Neural cell (in vitro differentiated cells): ENCODE results near the gene CEP170B.

Experiments
- CTCF ChIP-seq: fragments of 450-650 bp; IDR thresholded peaks from 2 replicates; pipeline ENCODE4 v1.5.1; 2014; ENCODE audit warnings: antibody characterized with exemption, mild to moderate bottlenecking, moderate library complexity; ENCODE audit not compliant: poor library complexity, severe bottlenecking
- EZH2 ChIP-seq: fragments of 200-600, 300-800 bp; shearing (Covaris generic), sonication (generic); IDR thresholded peaks from 2 replicates; pipeline ENCODE4 v1.6.1; 2014; ENCODE audit warnings: antibody characterized with exemption, low read length, borderline replicate concordance, mild to moderate bottlenecking; ENCODE audit not compliant: insufficient read depth, poor library complexity, severe bottlenecking
- POLR2AphosphoS5 ChIP-seq: IDR thresholded peaks from 2 replicates; pipeline ENCODE4 v1.6.1; 2012
- RAD21 ChIP-seq: fragments of 450-650 bp; conservative IDR thresholded peaks from 2 replicates; pipeline ENCODE4 v1.6.1; 2014; ENCODE audit warnings: antibody characterized with exemption, mild to moderate bottlenecking, moderate library complexity
- SMC3 ChIP-seq: fragments of 450-650 bp; conservative IDR thresholded peaks from 2 replicates; pipeline ENCODE4 v1.6.1; 2014; ENCODE audit warnings: antibody characterized with exemption, mild to moderate bottlenecking, moderate library complexity; ENCODE audit not compliant: poor library complexity
- TAF1 ChIP-seq: IDR thresholded peaks from 2 replicates; pipeline ENCODE4 v1.6.1; 2012; ENCODE audit warnings: low read depth
- TF ChIP-seq, protein P1 (sequence below): IDR thresholded peaks from 2 replicates; pipeline ENCODE4 v1.6.1; 2012; ENCODE audit warnings: borderline replicate concordance

- TF ChIP-seq CTCF (no peak), SMC3 (no peak), RAD21 (no peak), EZH2 (no peak), TAF1 (no peak), POLR2AphosphoS5 (no peak)
- TF ChIP-seq, protein P1, sequence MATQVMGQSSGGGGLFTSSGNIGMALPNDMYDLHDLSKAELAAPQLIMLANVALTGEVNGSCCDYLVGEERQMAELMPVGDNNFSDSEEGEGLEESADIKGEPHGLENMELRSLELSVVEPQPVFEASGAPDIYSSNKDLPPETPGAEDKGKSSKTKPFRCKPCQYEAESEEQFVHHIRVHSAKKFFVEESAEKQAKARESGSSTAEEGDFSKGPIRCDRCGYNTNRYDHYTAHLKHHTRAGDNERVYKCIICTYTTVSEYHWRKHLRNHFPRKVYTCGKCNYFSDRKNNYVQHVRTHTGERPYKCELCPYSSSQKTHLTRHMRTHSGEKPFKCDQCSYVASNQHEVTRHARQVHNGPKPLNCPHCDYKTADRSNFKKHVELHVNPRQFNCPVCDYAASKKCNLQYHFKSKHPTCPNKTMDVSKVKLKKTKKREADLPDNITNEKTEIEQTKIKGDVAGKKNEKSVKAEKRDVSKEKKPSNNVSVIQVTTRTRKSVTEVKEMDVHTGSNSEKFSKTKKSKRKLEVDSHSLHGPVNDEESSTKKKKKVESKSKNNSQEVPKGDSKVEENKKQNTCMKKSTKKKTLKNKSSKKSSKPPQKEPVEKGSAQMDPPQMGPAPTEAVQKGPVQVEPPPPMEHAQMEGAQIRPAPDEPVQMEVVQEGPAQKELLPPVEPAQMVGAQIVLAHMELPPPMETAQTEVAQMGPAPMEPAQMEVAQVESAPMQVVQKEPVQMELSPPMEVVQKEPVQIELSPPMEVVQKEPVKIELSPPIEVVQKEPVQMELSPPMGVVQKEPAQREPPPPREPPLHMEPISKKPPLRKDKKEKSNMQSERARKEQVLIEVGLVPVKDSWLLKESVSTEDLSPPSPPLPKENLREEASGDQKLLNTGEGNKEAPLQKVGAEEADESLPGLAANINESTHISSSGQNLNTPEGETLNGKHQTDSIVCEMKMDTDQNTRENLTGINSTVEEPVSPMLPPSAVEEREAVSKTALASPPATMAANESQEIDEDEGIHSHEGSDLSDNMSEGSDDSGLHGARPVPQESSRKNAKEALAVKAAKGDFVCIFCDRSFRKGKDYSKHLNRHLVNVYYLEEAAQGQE, result no peak
These were observed 72.1 kb downstream of the CEP170B start for GRCh38 chr14:104937161-104937560.
